Rectal smooth muscle tissue (tissue), 1 donor: ENCODE data around the gene KRTAP12-1.
"Not testable (repeated sequence)": the region's sequence is repeated elsewhere in the genome, so short reads cannot be mapped to it uniquely, and the experiment has no call there.

Experiments used
- H3K27ac ChIP-seq: one replicate; pipeline ENCODE4 v1.7.0; 2013; ENCODE audit warnings: low read depth, low read length, inconsistent platforms
- H3K27me3 ChIP-seq: one replicate; pipeline ENCODE4 v1.7.0; 2013; ENCODE audit warnings: low read length; ENCODE audit not compliant: control insufficient read depth, insufficient read depth
- H3K36me3 ChIP-seq: one replicate; pipeline ENCODE4 v1.7.0; 2013; ENCODE audit warnings: low read length; ENCODE audit not compliant: control insufficient read depth, insufficient read depth
- H3K4me1 ChIP-seq: one replicate; pipeline ENCODE4 v1.7.0; 2013; ENCODE audit warnings: low read length; ENCODE audit not compliant: control insufficient read depth, insufficient read depth
- H3K4me3 ChIP-seq: one replicate; pipeline ENCODE4 v1.7.0; 2013; ENCODE audit warnings: low read length
- H3K9ac ChIP-seq: one replicate; pipeline ENCODE4 v1.7.0; 2013; ENCODE audit warnings: low read length

The KRTAP12-1 gene

DNA sequence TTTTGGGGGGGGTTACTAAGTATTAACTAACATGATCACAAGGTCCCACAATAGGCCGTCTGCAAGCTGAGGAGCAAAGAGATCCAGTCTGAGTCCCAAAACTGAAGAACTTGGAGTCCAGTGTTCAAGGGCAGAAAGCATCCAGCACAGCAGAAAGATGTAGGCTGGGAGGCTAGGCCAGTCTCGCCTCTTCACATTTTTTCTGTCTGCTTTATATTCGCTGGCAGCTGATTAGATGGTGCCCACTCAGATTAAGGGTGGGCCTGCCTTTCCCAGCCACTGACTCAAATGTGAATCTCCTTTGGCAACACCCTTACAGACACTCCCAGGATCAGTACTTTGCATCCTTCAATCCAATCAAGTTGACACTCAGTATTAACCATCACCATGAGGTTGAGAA lies 7.8 kb upstream of the KRTAP12-1 start:
- H3K27me3 ChIP-seq, H3K4me1 ChIP-seq, H3K27ac ChIP-seq, H3K36me3 ChIP-seq, H3K4me3 ChIP-seq, H3K9ac ChIP-seq: not testable (repeated sequence)

DNA sequence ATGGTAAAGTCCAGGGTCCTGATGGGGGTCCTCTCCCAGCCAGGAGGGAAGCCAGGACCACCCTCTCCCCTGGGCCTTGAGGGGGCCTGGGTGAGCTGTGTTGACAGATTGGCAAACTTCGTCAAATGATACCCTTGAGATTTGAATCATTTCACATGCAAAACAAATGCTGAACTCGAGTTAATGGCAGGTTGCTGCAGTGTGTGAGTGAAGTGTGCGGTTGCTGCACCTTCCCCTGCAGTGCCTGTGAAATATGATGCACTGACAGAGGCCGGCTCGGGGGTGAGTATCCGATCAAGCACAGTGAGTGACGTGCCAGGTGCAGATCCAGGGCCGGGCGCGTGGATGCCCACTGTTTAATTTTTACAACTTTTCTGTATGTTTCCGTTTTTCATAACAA lies 5.7 kb upstream of the KRTAP12-1 start:
- Histone ChIP-seq H3K4me1 (no peaks in the 10 kb centered on the region), H3K27me3 (no peaks in the 10 kb centered on the region), H3K4me3 (no peak overlapping the region), H3K9ac (no peak overlapping the region), H3K27ac (no peak overlapping the region), H3K36me3 (no peaks in the 10 kb centered on the region)

DNA sequence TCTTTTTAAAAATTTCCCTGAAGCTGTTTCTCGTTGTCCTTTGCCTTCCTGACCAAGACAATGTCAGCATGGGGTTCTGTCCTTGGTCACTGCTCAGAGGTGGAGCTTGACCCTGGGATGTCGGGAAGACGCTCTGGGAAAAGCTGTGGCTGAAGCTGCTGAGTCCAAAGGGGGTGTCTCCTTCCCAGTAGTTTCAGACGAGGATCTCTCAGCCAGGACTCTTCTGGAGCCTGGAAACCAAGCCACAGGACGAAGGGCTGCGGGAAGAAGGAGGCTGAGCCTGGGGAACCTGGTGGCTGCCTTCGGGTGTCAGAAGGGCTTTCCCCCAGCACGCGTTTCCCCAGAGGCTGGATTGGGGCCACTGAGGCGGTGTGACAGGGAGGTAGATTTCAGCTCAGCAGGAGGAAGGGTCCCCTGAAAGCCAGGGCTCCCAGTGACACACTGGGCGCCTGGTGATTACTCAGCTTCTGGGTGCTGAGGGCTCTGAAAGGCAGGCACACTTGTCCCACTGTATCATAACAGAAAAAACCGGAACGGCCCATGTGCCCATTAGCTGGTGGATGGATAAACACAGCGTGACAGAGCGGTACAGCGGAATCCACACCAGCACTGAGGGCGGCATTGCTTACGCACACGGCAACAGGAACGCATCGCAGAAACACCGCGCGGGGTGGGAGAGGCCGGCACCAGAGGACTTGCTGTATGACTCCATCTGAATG lies 5.0 kb upstream of the KRTAP12-1 start:
- Histone ChIP-seq H3K4me3 (no peak overlapping the region), H3K27ac (no peak overlapping the region), H3K9ac (no peak overlapping the region), H3K36me3 (no peaks in the 10 kb centered on the region), H3K4me1 (no peaks in the 10 kb centered on the region), H3K27me3 (no peaks in the 10 kb centered on the region)

DNA sequence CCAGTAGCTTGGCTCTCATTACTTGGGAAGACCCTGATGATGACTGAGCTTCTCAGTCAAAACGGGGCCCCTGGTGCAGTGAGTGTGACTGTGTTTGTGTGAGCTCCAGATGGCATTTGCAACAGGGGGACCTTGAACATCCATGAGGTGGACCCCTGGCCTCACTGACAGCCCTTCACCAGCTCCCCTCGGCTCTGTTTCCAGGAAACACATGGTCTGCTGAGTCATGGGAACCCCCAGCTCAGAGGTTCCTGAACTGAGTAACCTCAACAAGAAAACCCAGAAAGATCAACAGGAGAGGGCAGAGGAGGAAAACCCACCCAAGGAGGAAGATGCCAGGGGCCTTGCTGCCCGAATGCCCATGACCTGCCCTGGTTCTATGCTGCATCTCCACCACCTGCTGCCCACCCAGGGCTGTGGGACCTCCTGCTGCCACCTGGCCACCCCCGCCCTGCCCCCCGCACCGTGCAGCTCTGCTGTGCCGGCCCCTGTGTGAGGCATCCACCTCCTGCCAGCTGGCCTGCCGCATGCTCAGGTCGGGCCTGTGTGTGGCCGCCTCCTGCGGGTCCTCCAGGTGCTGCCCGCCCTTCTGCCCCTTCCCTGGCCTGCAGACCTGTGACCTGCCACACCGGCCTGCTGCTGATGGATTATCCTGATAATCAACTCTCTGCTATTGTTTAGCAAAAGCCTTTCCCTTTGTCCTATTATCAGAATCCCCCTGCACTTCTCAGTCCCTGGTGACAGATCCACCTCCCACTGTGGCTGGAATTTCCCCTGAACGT lies 4.2 kb upstream of the KRTAP12-1 start:
- Histone ChIP-seq H3K27ac (no peak overlapping the region), H3K36me3 (no peaks in the 10 kb centered on the region), H3K27me3 (no peaks in the 10 kb centered on the region), H3K4me1 (no peaks in the 10 kb centered on the region), H3K4me3 (no peak overlapping the region), H3K9ac (no peak overlapping the region)

DNA sequence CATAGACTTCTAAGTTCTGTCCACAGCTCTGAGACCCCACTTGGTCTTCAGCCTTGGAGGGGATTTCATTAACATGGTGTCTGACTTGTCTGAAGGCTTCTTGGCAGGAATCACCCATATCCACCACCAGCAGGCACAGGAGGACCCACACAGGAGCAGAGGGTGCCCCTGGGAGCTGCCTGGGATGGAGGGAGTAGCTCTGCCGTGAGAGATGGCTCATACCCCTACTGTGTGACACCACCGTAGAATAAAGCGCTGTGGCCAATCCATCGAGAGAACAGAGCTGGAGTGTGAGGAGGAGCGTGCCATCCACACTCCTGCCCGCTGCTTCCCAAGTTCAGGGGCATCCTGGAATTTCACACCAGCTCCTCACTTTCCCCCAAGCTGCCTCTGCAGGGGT lies 3.1 kb upstream of the KRTAP12-1 start:
- not testable (repeated sequence) for H3K4me1 ChIP-seq, H3K27ac ChIP-seq, H3K36me3 ChIP-seq, H3K27me3 ChIP-seq, H3K9ac ChIP-seq, H3K4me3 ChIP-seq

DNA sequence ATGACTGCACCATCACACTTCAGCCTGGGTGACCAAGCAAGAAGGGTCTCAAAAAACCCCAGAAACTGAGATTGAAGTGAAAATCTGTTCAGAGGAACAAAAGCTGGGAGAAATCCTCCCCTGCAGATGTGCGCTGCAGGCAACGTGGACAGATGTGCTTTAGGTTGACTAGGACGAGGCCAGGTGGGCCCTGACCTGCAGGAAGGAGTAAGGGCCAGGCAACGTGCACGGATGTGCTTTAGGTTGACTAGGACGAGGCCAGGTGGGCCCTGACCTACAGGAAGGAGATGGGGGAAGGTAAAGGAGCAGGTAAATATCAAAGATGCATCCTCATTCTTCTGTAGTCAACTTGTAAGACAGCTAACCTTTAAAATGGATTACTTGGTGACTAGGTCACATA lies 2.5 kb upstream of the KRTAP12-1 start:
- no peak overlapping the region for H3K9ac ChIP-seq
- H3K36me3 ChIP-seq: no peaks in the 10 kb centered on the region
- no peak overlapping the region for H3K27ac ChIP-seq
- no peaks in the 10 kb centered on the region for H3K27me3 ChIP-seq
- H3K4me3 ChIP-seq: no peak overlapping the region
- H3K4me1 ChIP-seq: no peaks in the 10 kb centered on the region

DNA sequence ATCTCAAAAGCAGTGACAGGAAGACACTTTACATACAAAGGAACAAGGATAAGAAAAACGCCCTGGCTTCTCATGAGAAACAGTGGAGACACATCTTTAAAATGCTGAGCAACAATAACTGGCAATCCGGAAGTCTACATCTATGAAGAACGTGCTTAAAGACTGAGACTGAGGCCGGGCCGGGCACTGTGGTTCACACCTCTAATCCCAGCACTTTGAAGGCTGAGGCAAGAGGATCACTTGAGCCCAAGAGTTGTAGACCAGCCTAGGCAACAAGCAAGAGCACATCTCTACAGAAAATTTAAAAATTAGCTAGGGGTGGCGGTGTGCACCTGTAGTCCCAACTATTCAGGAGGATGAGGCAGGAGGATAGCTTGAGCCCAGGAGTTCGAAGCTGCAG lies 2.1 kb upstream of the KRTAP12-1 start:
- no peaks in the 10 kb centered on the region for H3K36me3 ChIP-seq
- no peaks in the 10 kb centered on the region for H3K4me1 ChIP-seq
- no peak overlapping the region for H3K9ac ChIP-seq
- H3K27me3 ChIP-seq: no peaks in the 10 kb centered on the region
- no peak overlapping the region for H3K4me3 ChIP-seq
- no peak overlapping the region for H3K27ac ChIP-seq

DNA sequence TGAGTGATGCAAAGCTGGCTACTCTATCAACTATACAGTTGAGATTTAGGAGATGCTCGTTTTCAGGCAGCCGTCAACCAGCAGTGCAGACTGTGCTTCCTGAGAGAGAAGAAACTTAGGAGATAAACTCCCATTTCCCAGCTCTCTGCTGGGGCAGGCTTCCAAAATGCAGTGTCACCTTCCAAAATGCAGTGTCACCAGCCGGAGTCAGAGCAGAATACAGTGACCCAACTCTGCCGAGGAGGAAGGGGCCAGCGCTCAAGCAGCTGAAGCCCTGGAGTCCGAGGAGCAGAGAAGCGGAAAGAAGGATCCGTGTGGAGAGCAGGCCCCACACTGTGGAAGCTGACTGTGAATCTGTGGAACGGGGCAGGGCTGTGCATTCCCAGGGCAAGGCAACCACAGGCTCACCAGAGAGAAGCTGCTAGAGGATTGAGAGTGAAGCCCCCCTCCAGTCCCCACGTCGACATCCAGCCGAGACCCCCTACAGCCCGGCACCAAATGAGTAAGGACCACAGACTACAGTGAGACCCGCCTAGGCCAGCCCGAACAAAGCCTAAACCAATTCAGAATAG lies 703 bp upstream of the KRTAP12-1 start:
- no peak overlapping the region for H3K4me3 ChIP-seq
- H3K36me3 ChIP-seq: no peaks in the 10 kb centered on the region
- no peak overlapping the region for H3K9ac ChIP-seq
- H3K4me1 ChIP-seq: no peaks in the 10 kb centered on the region
- H3K27me3 ChIP-seq: no peaks in the 10 kb centered on the region
- H3K27ac ChIP-seq: no peak overlapping the region

DNA sequence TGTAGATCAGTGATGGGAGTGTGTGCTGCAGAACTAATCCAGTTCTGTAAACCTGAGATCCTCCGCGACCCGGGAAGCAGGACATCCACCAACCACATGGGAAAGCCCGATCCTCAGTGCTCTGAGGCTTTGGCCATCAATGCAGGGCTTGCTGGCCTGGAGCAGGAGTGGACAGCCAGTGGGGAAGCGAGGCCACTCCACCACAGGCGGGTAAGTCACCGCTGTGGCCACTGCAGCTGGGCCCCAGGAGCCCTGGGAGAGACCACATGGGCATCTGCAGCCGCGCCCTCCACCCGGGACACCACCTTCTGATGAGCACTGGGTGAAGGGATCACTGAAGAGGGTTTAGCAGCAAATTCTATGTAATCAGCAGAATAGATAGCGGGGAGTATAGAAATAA lies 811 bp downstream of the KRTAP12-1 start:
- Histone ChIP-seq H3K36me3 (no peaks in the 10 kb centered on the region), H3K27ac (no peak overlapping the region), H3K27me3 (no peaks in the 10 kb centered on the region), H3K4me3 (no peak overlapping the region), H3K4me1 (no peaks in the 10 kb centered on the region), H3K9ac (no peak overlapping the region)

DNA sequence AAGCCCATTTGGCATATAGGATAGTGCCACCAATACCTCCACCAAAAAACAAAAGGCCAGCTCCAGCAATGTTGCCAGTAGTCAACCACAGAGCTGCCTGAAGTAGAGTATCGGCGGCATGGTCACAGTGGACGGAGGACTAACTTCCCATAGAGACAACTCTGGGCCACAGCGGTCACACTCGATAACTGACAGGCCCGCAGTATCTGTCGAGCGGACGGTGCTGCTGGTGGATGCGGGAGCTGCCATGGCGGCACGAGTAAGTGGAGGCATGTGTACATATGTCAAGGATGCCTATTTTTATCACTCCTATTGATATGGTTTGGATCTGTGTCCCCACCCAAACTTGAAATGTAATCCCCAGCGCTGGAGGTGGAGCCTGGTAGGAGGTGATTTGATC lies 4.1 kb downstream of the KRTAP12-1 start:
- Histone ChIP-seq H3K27ac (no peak overlapping the region), H3K9ac (no peak overlapping the region), H3K36me3 (no peaks in the 10 kb centered on the region), H3K4me1 (no peaks in the 10 kb centered on the region), H3K4me3 (no peak overlapping the region), H3K27me3 (no peaks in the 10 kb centered on the region)

DNA sequence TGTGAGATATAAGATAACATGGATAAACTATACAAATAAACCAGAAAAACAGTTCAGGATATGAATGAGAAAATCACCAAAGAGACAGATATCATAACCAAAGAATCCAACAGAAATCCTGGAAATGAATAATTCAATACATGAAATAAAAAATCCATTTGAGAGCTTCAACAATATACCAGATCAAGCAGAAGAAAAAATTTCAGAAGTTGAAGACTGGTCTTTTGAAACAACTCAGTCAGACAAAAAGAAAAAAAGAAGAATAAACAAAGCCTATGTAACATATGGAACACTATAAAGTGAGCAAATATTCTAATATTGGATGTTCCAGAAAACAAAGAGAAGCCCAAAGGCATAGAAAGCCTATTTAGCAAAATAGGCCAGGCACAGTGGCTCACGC lies 10.1 kb downstream of the KRTAP12-1 start:
- no peaks in the 10 kb centered on the region for H3K36me3 ChIP-seq
- H3K9ac ChIP-seq: no peak overlapping the region
- H3K4me1 ChIP-seq: no peaks in the 10 kb centered on the region
- no peaks in the 10 kb centered on the region for H3K27me3 ChIP-seq
- H3K4me3 ChIP-seq: no peak overlapping the region
- H3K27ac ChIP-seq: no peak overlapping the region

DNA sequence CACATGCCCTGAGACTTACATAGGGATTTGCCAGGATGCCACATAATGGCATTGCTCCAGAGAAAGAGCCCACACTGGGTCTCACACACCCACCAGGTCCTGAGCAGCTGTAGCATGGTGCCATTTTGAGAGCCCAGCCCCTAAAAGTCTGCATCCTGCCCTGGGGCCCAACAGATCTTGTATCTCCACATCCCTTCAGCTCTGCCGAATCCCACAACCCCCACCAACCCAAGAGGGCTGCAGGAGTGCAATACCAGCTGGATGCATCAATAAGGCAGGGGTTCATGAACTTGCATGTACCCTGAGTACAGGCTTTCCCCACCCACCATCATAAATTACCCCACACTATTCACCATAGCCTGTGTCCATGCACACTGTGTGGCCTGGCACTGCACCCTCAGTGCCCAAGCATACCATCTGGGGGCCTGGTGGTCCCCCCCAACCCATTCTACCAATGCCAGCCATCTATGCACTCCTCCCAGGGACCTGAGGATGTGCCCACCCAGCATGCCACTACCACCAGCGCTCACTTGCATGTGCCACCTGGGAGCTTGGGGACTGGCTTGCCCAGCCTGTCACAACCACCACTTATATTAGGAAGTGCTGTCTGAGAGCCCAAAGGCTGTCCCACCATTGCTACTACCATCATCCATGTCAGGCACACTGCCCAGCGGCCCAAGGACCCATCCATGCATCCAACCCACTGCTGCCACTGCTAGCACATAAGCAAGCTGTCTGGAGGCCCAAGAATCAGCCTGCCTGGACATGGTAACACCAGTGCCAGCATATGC lies 11.1 kb downstream of the KRTAP12-1 start:
- Histone ChIP-seq H3K4me1 (no peaks in the 10 kb centered on the region), H3K36me3 (no peaks in the 10 kb centered on the region), H3K4me3 (no peak overlapping the region), H3K27me3 (no peaks in the 10 kb centered on the region), H3K9ac (no peak overlapping the region), H3K27ac (no peak overlapping the region)
